ENCODE measurements around the gene VAV2. TPM values are rescaled to one million over a fixed set of nuclear protein-coding genes. Genes with fewer than 3 reads are reported as not detected.

VAV2 gene
- total RNA-seq, 1 experiment from 2014 or later, result 30.7 TPM

- Mint-ChIP-seq H3K4me1 (ENCODE audit: low read depth, unreplicated experiment) (no peaks in the 10 kb centered on the region), H3K4me3 (ENCODE audit: low read depth, unreplicated experiment) (no peak overlapping the region), H3K27me3 (ENCODE audit: unreplicated experiment) (no peaks in the 10 kb centered on the region), H3K9me3 (ENCODE audit: low read depth, unreplicated experiment) (no peaks in the 10 kb centered on the region), H3K36me3 (ENCODE audit: insufficient read depth, unreplicated experiment) (peaks cover 11% of the 10 kb centered on the region), H3K27ac (ENCODE audit: unreplicated experiment) (no peak overlapping the region)
- CTCF ChIA-PET, result interaction anchor here (0.6 kb wide), 1 partner anchor 344 kb away, joined by 4 read pairs; the partner anchor contains the start of gene CACFD1
- no TSS peak for BruUV-seq (replicated peaks)
- no peak for TF ChIP-seq CTCF (IDR thresholded peaks at IDR 0.05; ENCODE audit: unreplicated experiment)
- no peak for DNase-seq
- intact Hi-C loops (cut with micrococcal nuclease; ENCODE audit: unreplicated experiment), result no loop called here
These were observed 187.9 kb downstream of the VAV2 start for GRCh38 chr9:133804199-133804598.

GRCh38 chr9:133803745-133804144, 188.4 kb downstream of the VAV2 start:
- no TSS peak for BruUV-seq (replicated peaks)
- no peak for DNase-seq
- no peaks in the 10 kb centered on the region for H3K9me3 Mint-ChIP-seq (ENCODE audit: low read depth, unreplicated experiment)
- TF ChIP-seq CTCF (IDR thresholded peaks at IDR 0.05; ENCODE audit: unreplicated experiment), result no peak
- no peaks in the 10 kb centered on the region for H3K27me3 Mint-ChIP-seq (ENCODE audit: unreplicated experiment)
- H3K36me3 Mint-ChIP-seq (ENCODE audit: insufficient read depth, unreplicated experiment), result peaks cover 11% of the 10 kb centered on the region
- CTCF ChIA-PET, result interaction anchor here (0.6 kb wide), 1 partner anchor 344 kb away, joined by 4 read pairs; the partner anchor contains the start of gene CACFD1
- no peaks in the 10 kb centered on the region for H3K4me1 Mint-ChIP-seq (ENCODE audit: low read depth, unreplicated experiment)
- no peak overlapping the region for H3K4me3 Mint-ChIP-seq (ENCODE audit: low read depth, unreplicated experiment)
- no peak overlapping the region for H3K27ac Mint-ChIP-seq (ENCODE audit: unreplicated experiment)
- intact Hi-C loops (cut with micrococcal nuclease; ENCODE audit: unreplicated experiment), result no loop called here

- no peak overlapping the region for H3K27ac Mint-ChIP-seq (ENCODE audit: unreplicated experiment)
- H3K9me3 Mint-ChIP-seq (ENCODE audit: low read depth, unreplicated experiment), result no peaks in the 10 kb centered on the region
These were observed 189.0 kb downstream of the VAV2 start for GRCh38 chr9:133803028-133803585.

GRCh38 chr9:133801739-133802138, 190.4 kb downstream of the VAV2 start:
- H3K4me3 Mint-ChIP-seq (ENCODE audit: low read depth, unreplicated experiment), result no peak overlapping the region
- no peaks in the 10 kb centered on the region for H3K9me3 Mint-ChIP-seq (ENCODE audit: low read depth, unreplicated experiment)
- CTCF ChIA-PET, result no interaction called here
- no peaks in the 10 kb centered on the region for H3K4me1 Mint-ChIP-seq (ENCODE audit: low read depth, unreplicated experiment)
- H3K36me3 Mint-ChIP-seq (ENCODE audit: insufficient read depth, unreplicated experiment), result peaks cover 6% of the 10 kb centered on the region
- H3K27ac Mint-ChIP-seq (ENCODE audit: unreplicated experiment), result no peak overlapping the region
- TF ChIP-seq CTCF (IDR thresholded peaks at IDR 0.05; ENCODE audit: unreplicated experiment), result no peak
- no TSS peak for BruUV-seq (replicated peaks)
- no peaks in the 10 kb centered on the region for H3K27me3 Mint-ChIP-seq (ENCODE audit: unreplicated experiment)
- intact Hi-C loops (cut with micrococcal nuclease; ENCODE audit: unreplicated experiment), result no loop called here
- DNase-seq, result no peak

More at GRCh38 chr9:133803028-133803585, 189.0 kb downstream of the VAV2 start:
- H3K27me3 Mint-ChIP-seq (ENCODE audit: unreplicated experiment), result no peaks in the 10 kb centered on the region
- no peak for TF ChIP-seq CTCF (IDR thresholded peaks at IDR 0.05; ENCODE audit: unreplicated experiment)
- intact Hi-C loops (cut with micrococcal nuclease; ENCODE audit: unreplicated experiment), result no loop called here
- no peaks in the 10 kb centered on the region for H3K4me1 Mint-ChIP-seq (ENCODE audit: low read depth, unreplicated experiment)
- DNase-seq, result no peak
- H3K36me3 Mint-ChIP-seq (ENCODE audit: insufficient read depth, unreplicated experiment), result peaks cover 7% of the 10 kb centered on the region
- no TSS peak for BruUV-seq (replicated peaks)
- H3K4me3 Mint-ChIP-seq (ENCODE audit: low read depth, unreplicated experiment), result no peak overlapping the region
- CTCF ChIA-PET, result no interaction called here

Data from Calu3 (cell line).